Peyer's patch (tissue), 4 donors: Measurements from ENCODE around the gene FBXO10. TPM values are rescaled to one million over a fixed set of nuclear protein-coding genes. Genes with fewer than 3 reads are reported as not detected.
"Not testable (repeated sequence)": the region's sequence is repeated elsewhere in the genome, so short reads cannot be mapped to it uniquely, and the experiment has no call there.

Experiments
- DNase-seq, 3 donors: peaks; one replicate each; pipeline ENCODE4 v3.0.0-alpha.2; 2017 to 2019
- H3K27ac ChIP-seq, 4 donors: fragments of 200-600 bp; sonication (generic); one replicate each; pipeline ENCODE4 v1.5.1; 2016 to 2019
- H3K27me3 ChIP-seq, 2 donors: fragments of 200-600 bp; sonication (generic); one replicate each; pipeline ENCODE4 v1.5.1; 2019
- H3K36me3 ChIP-seq, 3 donors: fragments of 200-600 bp; sonication (generic); one replicate each; pipeline ENCODE4 v1.5.1; 2016 to 2019
- H3K4me1 ChIP-seq, 4 donors: fragments of 200-600 bp; sonication (generic); one replicate each; pipeline ENCODE4 v1.5.1; 2016 to 2019
- H3K4me3 ChIP-seq, 4 donors: fragments of 200-600 bp; sonication (generic); 1 replicate in 3 of 4; 2 replicates in 1 of 4; pipeline ENCODE4 v1.5.1; 2016 to 2019; ENCODE audit warnings: mild to moderate bottlenecking in 1 of 4
- H3K9me3 ChIP-seq, 4 donors: fragments of 200-600 bp; sonication (generic); one replicate each; pipeline ENCODE4 v1.5.1; 2016 to 2019; ENCODE audit warnings: mild to moderate bottlenecking in 1 of 4
- CTCF ChIP-seq, 6 experiments: fragments of 450-650 bp in 4 of 6; fragments of 200-600 bp in 2 of 6; sonication (generic) in 1 of 6; IDR thresholded peaks; one replicate each; pipeline ENCODE4 v1.5.1; 2017 to 2019; ENCODE audit warnings: antibody characterized with exemption in 6 of 6, mild to moderate bottlenecking in 3 of 6, moderate library complexity in 1 of 6
- POLR2A ChIP-seq, 2 donors: fragments of 450-650 bp; IDR thresholded peaks; one replicate each; pipeline ENCODE4 v1.5.1; 2017; ENCODE audit warnings: antibody characterized with exemption in 2 of 2, mild to moderate bottlenecking in 2 of 2, moderate library complexity in 2 of 2
- total RNA-seq, 4 donors: library from RNA; depleted of rRNA; stranded (reverse); fragments of >200 nt; gene quantifications; one replicate each; pipeline ENCODE4 v1.1.0, GENCODE V29; 2016

The FBXO10 gene
- total RNA-seq, 4 donors from 2014 or later: 1.6 to 12.4 (median 4.2) TPM

- Histone ChIP-seq H3K36me3 (no peaks in the 10 kb centered on the region), H3K27ac (no peak overlapping the region), H3K27me3 (no peaks in the 10 kb centered on the region), H3K4me3 (no peak overlapping the region), H3K9me3 (no peaks in the 10 kb centered on the region), H3K4me1 (peaks cover 0 to 2% (median 0%) of the 10 kb centered on the region in 4 donors)
- DNase-seq: no peak
- TF ChIP-seq POLR2A (IDR thresholded peaks at IDR 0.05) (no peak), CTCF (IDR thresholded peaks at IDR 0.05) (no peak)
These were observed 28.1 kb upstream of the FBXO10 start for GRCh38 chr9:37604296-37604695.

- TF ChIP-seq POLR2A (IDR thresholded peaks at IDR 0.05): peak in 1 of 2 donors; percentile 25
- TF ChIP-seq CTCF (IDR thresholded peaks at IDR 0.05): no peak
- H3K27me3 ChIP-seq: no peaks in the 10 kb centered on the region
- DNase-seq: peak in 2 of 3 donors; percentile 82 to 92
- peaks cover 0 to 2% (median 0%) of the 10 kb centered on the region in 4 donors for H3K4me1 ChIP-seq
- peak overlapping the region in 1 of 4 donors; percentile 76 for H3K27ac ChIP-seq
- no peaks in the 10 kb centered on the region for H3K36me3 ChIP-seq
- H3K9me3 ChIP-seq: no peaks in the 10 kb centered on the region
- H3K4me3 ChIP-seq: no peak overlapping the region
These were observed 26.6 kb upstream of the FBXO10 start for GRCh38 chr9:37602817-37603216.

GRCh38 chr9:37602061-37602460 lies 25.9 kb upstream of the FBXO10 start:
- not testable (repeated sequence) for H3K27me3 ChIP-seq, H3K9me3 ChIP-seq, DNase-seq, H3K4me1 ChIP-seq, H3K4me3 ChIP-seq, H3K36me3 ChIP-seq
- H3K27ac ChIP-seq: peak overlapping the region in 1 of 4 donors; percentile 76

- Histone ChIP-seq H3K9me3 (no peaks in the 10 kb centered on the region), H3K36me3 (no peaks in the 10 kb centered on the region), H3K27me3 (no peaks in the 10 kb centered on the region), H3K27ac (no peak overlapping the region), H3K4me3 (no peak overlapping the region), H3K4me1 (peaks cover 0 to 22% (median 0%) of the 10 kb centered on the region in 4 donors)
- TF ChIP-seq CTCF (IDR thresholded peaks at IDR 0.05) (no peak), POLR2A (IDR thresholded peaks at IDR 0.05) (no peak)
- DNase-seq: no peak
These were observed 20.3 kb upstream of the FBXO10 start for GRCh38 chr9:37596504-37596903.

- Histone ChIP-seq H3K36me3 (no peaks in the 10 kb centered on the region), H3K4me3 (peak overlapping the region in 2 of 4 donors; percentile 22 to 29), H3K9me3 (no peaks in the 10 kb centered on the region), H3K27me3 (no peaks in the 10 kb centered on the region), H3K27ac (peak overlapping the region in 2 of 4 donors; percentile 8 to 44), H3K4me1 (peaks cover 0 to 38% (median 0%) of the 10 kb centered on the region in 4 donors)
- TF ChIP-seq CTCF (IDR thresholded peaks at IDR 0.05): no peak
- TF ChIP-seq POLR2A (IDR thresholded peaks at IDR 0.05): no peak
- no peak for DNase-seq
These were observed 17.8 kb upstream of the FBXO10 start for GRCh38 chr9:37593883-37594448.

GRCh38 chr9:37592108-37592951 lies 16.1 kb upstream of the FBXO10 start, which contains the start of gene TOMM5:
Gene TOMM5 (minus strand): TSS chr9:37592597. CDS start chr9:37592532, 65 bp downstream.
- H3K27ac ChIP-seq: peak within 1 kb of the TSS; percentile 78 to 89 (median 84)
- no peaks in the 10 kb centered on the region for H3K27me3 ChIP-seq
- H3K4me3 ChIP-seq: peak within 1 kb of the TSS; percentile 71 to 91 (median 80)
- peak; percentile 93 to 97 (median 95) for DNase-seq
- H3K36me3 ChIP-seq: peaks cover 0 to 15% (median 0%) of the 10 kb centered on the region in 3 donors
- H3K9me3 ChIP-seq: no peaks in the 10 kb centered on the region
- H3K4me1 ChIP-seq: peaks cover 0 to 38% (median 0%) of the 10 kb centered on the region in 4 donors
- peak; percentile 69 to 80 for TF ChIP-seq POLR2A (IDR thresholded peaks at IDR 0.05)
- TF ChIP-seq CTCF (IDR thresholded peaks at IDR 0.05): peak in 1 of 6 experiments; percentile 12
